ENCODE results near the gene SPOCK3. TPM values are rescaled to one million over a fixed set of nuclear protein-coding genes. Genes with fewer than 3 reads are reported as not detected.
"Not testable (repeated sequence)": the region's sequence is repeated elsewhere in the genome, so short reads cannot be mapped to it uniquely, and the experiment has no call there.

The SPOCK3 gene
- total and polyA plus RNA-seq, 11 donors, result 0.06 to 3.0 (median 1.1) TPM; not detected in 1

DNA sequence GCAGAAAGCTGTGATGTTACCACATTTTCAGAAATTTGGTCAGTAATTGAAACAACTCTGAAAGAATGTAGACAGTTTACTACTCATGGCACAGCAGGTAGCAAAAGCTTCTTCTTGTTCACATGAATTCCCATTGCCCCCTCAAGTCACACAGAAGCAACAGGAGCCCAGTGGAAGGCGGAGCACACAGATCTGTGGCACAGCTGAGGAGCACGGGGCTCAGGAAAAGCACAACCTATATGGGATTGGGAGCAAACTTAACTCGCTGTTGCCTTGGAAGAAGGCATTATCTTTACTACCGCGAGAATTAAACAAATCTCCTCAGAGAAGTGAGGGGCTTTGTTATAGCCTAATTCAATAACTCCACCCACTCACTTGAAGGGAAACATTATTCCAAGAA, 358.5 kb downstream of the SPOCK3 start:
- TF ChIP-seq, protein P1, sequence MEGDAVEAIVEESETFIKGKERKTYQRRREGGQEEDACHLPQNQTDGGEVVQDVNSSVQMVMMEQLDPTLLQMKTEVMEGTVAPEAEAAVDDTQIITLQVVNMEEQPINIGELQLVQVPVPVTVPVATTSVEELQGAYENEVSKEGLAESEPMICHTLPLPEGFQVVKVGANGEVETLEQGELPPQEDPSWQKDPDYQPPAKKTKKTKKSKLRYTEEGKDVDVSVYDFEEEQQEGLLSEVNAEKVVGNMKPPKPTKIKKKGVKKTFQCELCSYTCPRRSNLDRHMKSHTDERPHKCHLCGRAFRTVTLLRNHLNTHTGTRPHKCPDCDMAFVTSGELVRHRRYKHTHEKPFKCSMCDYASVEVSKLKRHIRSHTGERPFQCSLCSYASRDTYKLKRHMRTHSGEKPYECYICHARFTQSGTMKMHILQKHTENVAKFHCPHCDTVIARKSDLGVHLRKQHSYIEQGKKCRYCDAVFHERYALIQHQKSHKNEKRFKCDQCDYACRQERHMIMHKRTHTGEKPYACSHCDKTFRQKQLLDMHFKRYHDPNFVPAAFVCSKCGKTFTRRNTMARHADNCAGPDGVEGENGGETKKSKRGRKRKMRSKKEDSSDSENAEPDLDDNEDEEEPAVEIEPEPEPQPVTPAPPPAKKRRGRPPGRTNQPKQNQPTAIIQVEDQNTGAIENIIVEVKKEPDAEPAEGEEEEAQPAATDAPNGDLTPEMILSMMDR (IDR thresholded peaks at IDR 0.05), result no peak
- no peak for TF ChIP-seq POLR2A (IDR thresholded peaks at IDR 0.05)
- intact Hi-C loops (cut with DNase I), result no loop called here
- ATAC-seq (no peak), DNase-seq (no peak)
- Histone ChIP-seq H3K4me3 (no peak overlapping the region), H3K4me1 (no peaks in the 10 kb centered on the region), H3K36me3 (no peaks in the 10 kb centered on the region), H3K9me3 (peaks cover 0 to 5% (median 0%) of the 10 kb centered on the region in 12 donors), H3K27ac (no peak overlapping the region), H3K27me3 (no peaks in the 10 kb centered on the region)
- 69 to 89% (median 72%) methylated on average over 5 of the region's 5 CpGs for WGBS, 4 donors

DNA sequence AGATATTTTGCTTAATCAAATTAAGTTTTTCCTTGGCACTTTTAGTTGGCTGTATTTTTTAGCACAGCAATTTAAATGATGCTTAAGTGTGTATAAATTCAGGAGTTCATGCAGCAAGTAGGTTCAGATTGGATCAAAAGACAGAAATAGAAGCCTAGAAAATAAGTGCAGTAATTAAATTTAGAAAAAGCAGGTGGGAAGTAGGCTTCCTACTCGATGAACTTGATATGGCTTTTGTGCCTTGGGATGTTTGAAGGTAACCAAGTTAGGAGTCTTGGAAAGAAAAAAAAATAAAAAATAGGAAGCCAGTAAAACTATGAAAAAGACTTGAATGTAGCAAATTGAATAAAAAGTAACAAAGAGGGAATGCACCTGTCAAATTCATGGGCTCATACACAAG, 372.3 kb downstream of the SPOCK3 start:
- no peak for ATAC-seq
- intact Hi-C loops (cut with DNase I), result no loop called here
- no peak for TF ChIP-seq POLR2A (IDR thresholded peaks at IDR 0.05)
- TF ChIP-seq, protein P1 (IDR thresholded peaks at IDR 0.05), result no peak
- Histone ChIP-seq H3K4me3 (no peak overlapping the region), H3K27me3 (no peaks in the 10 kb centered on the region), H3K36me3 (no peaks in the 10 kb centered on the region), H3K27ac (no peak overlapping the region), H3K9me3 (peaks cover 0 to 9% (median 0%) of the 10 kb centered on the region in 12 donors), H3K4me1 (no peaks in the 10 kb centered on the region)
- no peak for DNase-seq
- WGBS, 4 donors, result 68 to 77% (median 72%) methylated on average over 1 of the region's 1 CpG

DNA sequence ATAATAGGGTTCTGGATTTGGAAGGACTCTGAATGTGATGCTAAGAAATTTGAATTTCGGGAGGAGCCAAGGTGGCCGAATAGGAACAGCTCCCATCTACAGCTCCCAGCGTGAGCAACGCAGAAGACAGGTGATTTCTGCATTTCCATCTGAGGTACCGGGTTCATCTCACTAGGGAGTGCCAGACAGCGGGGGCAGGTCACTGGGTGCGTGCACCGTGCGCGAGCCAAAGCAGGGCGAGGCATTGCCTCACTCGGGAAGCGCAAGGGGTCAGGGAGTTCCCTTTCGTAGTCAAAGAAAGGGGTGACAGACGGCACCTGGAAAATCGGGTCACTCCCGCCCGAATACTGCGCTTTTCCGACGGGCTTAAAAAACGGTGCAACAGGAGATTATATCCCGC, 383.9 kb downstream of the SPOCK3 start:
- ATAC-seq; H3K27me3 ChIP-seq; DNase-seq; intact Hi-C loops (cut with DNase I); H3K4me1 ChIP-seq; H3K36me3 ChIP-seq; H3K4me3 ChIP-seq; H3K9me3 ChIP-seq; H3K27ac ChIP-seq: not testable (repeated sequence)
- 92 to 95% (median 94%) methylated on average over 23 of the region's 23 CpGs for WGBS, 4 donors

DNA sequence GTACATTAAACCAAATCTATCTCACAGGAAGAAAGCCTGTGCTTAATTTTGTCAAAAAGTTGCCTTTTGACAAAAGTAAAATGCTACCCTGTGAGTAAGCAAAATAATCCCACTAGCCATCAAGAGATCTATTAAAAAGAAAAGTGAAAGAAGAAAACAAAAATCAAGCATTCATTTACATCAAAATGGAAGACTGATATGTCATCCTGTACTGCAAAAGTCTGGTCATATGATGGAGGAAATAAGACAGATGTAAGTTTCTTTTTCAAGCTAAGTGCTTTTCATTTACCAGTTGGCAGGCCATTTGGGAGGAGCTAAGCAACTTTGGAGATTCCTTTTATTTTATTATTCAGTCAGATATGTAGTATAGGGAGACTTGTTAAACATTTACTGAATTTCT, 387.4 kb downstream of the SPOCK3 start:
- Histone ChIP-seq H3K27me3 (no peaks in the 10 kb centered on the region), H3K4me1 (no peaks in the 10 kb centered on the region), H3K9me3 (peaks cover 0 to 11% (median 0%) of the 10 kb centered on the region in 12 donors), H3K27ac (no peak overlapping the region), H3K36me3 (no peaks in the 10 kb centered on the region), H3K4me3 (no peak overlapping the region)
- intact Hi-C loops (cut with DNase I), result no loop called here
- ATAC-seq (no peak), DNase-seq (no peak)
- TF ChIP-seq, protein P1 (IDR thresholded peaks at IDR 0.05), result no peak
- no peak for TF ChIP-seq POLR2A (IDR thresholded peaks at IDR 0.05)

DNA sequence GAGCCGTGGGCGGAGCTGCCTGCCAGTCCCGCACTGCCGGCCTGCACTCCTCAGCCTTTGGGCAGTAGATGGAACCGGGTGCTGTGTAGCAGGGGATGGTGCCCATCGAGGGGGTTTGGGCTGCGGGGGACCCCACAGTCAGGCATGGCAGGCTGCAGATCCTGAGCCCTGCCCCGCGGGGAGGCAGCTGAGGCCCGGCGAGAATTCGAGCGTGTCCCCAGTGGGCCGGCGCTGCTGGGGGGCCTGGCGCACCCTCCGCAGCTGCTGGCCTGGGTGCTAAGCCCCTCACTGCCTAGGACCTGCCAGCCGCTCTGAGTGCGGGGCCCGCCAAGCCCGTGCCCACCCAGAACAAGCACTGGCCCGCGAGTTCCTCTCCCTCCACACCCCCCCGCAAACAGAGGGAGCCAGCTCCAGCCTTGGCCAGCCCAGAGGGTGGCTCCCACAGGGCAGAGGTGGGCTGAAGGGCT, 391.5 kb downstream of the SPOCK3 start:
- TF ChIP-seq POLR2A (IDR thresholded peaks at IDR 0.05), result no peak
- TF ChIP-seq, protein P1 (IDR thresholded peaks at IDR 0.05), result no peak
- ATAC-seq, result no peak
- whole genome bisulfite sequencing, 4 donors, result 94 to 100% (median 96%) methylated on average over 1 to 24 of the region's 24 CpGs
- intact Hi-C loops (cut with DNase I), result no loop called here
- Histone ChIP-seq H3K27ac (no peak overlapping the region), H3K4me3 (no peak overlapping the region), H3K9me3 (peaks cover 0 to 24% (median 0%) of the 10 kb centered on the region in 12 donors), H3K36me3 (no peaks in the 10 kb centered on the region), H3K27me3 (no peaks in the 10 kb centered on the region), H3K4me1 (no peaks in the 10 kb centered on the region)
- DNase-seq, result peak in 1 of 5 donors; percentile 53
